NCI-H2107 treated with DMSO at 0.1 percent for 48 hours (cell line): ENCODE data around the gene NDUFB6.
A peak's percentile ranks its signal among the peaks of the same experiment; 100 is the strongest.
"Not testable (repeated sequence)": the region's sequence is repeated elsewhere in the genome, so short reads cannot be mapped to it uniquely, and the experiment has no call there.

Experiments
- DNase-seq: peaks from one replicate; lab custom pipeline; 2025; ENCODE audit not compliant: unreplicated experiment; lab: John Stamatoyannopoulos, UW

The NDUFB6 gene

DNA sequence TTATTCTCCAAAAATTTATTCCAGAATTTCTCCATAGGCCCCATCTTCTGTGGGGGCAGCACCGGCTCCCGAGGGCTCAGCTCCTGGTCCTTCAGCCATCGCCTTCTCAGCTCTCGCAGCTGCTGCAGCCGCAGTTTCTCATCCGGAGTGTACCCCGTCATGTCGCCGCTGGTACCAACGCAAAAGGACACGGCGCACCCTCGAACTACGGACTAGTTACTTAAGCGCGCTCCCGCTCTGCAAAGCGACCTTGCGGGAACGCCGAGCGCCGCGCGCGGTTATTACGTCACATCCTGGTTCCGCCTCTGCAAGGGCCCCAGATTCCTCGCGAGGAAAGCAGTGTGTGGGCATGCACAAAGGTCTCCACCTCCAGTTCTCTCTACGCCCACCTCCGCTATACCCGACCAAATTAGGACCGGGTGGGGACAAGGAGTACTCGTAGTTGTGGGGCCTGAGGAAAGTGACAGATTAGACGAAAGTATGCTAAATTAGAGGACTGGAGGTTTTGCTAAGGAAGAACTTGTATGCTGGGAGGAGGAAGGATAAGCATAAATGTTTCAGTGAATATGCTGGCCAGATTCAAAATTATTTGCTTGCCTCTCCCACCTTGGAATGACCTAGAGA is at the start of gene NDUFB6:
Gene NDUFB6 (minus strand): TSS at position 260 of the 624 bp plus-strand sequence. CDS start 99 bp downstream, at position 161.
- DNase-seq: peak; percentile 77

DNA sequence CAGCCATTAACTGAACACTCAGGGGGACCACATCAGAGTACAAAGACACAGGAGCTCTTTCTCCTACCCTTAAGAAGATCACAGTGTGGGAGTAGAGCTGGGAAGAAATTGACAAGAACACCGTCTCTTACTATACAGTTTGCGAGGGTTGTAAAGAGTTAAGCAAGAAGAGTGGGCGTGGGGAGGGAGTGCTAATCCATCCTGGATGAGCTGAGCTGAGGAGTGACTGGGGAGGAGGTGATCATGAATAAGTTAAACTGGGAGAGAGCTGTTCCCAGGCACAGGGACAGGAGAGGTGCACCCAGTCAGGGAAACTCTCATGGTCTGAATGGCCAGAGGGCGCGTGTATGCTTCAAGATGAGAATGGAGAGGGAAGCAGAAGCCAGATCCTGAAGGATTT is 45.3 kb upstream of the NDUFB6 start:
- no peak for DNase-seq

GRCh38 chr9:32606811-32607210 is 33.9 kb upstream of the NDUFB6 start:
- DNase-seq: no peak

- DNase-seq: no peak
Measured at GRCh38 chr9:32603914-32604852, 31.2 kb upstream of the NDUFB6 start.

DNA sequence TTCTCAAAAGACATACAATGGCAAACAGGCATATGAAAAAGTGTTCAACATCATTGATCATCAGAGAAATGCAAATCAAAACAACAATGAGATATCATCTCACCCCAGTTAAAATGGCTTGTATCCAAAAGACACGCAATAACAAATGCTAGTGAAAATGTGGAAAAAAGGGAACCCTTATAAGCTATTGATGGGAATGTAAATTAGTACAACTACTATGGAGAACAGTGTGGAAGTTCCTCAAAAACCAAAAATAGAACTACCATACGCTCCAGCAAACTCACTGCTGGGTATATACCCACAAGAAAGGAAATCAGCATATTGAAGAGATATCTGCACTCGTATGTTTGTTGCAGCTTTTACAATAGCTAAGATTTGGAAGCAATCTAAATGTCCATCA is 26.1 kb upstream of the NDUFB6 start:
- DNase-seq: not testable (repeated sequence)

- DNase-seq: no peak
Measured at GRCh38 chr9:32596936-32597335, 24.0 kb upstream of the NDUFB6 start.

GRCh38 chr9:32596096-32596865 is 23.3 kb upstream of the NDUFB6 start:
- no peak for DNase-seq

GRCh38 chr9:32590898-32591297 is 17.9 kb upstream of the NDUFB6 start:
- DNase-seq: no peak

- no peak for DNase-seq
Measured at GRCh38 chr9:32590476-32590875, 17.5 kb upstream of the NDUFB6 start.

GRCh38 chr9:32589083-32589723 is 16.2 kb upstream of the NDUFB6 start:
- DNase-seq: peak; percentile 35

DNA sequence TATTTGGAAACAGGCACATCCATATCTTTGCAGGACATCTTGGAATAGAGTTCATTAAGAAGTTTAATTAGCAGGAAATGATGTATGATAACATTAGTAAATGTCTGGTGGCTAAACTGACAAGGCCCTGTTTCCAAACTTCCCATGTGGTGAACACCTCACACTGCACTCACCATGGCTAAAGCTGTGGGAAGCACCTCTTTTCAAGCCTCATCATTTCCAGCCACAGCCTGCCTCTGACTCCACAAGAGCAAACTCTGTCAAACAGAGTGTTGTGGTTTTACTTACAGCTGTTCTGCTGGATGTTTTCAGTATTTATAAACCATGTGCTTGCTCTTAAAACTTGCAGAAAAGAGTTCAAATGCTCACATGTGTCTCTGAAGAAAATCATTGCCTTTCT is 14.9 kb upstream of the NDUFB6 start:
- no peak for DNase-seq

DNA sequence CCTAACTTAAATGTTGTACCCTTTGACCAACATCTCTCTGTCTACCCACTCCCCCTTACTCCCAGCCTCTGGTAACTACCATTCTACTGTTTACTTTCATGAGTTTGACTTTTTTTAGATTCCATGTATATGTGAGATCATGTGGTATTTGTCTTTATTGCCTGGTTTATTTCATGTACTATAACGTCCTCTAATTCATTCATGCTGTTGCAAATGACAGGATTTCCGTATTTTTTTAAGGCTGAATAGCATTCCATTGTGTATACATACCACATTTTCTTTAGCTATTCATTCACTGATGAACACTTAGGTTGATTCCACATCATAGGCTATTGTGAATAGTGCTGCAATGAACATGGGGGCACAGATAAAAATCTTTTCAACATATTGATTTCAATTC is 11.8 kb upstream of the NDUFB6 start:
- DNase-seq: no peak

GRCh38 chr9:32581512-32582143 is 8.7 kb upstream of the NDUFB6 start:
- DNase-seq: peak; percentile 50

DNA sequence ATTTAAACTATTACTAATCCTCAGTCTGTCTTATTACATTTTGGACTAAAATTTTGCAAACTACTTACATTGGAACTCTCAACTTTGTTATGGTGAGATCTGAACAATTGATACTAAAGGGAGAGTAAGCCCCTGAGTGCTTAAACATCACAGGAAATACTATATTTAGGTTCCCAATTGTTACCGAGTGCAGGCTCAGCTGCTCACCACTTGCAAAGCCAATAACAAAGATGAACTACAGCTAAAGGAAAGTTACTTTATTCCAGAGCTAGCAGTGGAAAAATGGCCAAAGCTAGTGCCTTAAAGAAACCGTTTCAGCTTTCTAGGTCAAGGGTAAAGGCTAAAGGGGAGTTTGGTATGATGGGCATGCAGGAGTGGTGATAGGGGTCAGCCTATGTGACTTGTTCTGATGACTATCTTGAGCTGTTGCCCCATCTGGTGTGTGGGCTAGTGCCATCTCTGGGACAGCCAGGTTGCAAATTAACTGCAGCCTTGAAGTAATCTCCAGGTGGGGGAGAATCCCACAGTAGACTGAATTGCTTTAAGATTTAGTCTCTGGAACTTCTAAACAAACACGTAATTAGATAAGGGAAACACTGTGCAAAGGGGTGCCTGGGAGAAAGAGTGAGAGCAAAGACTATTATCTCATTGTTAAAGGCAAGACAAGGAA is 7.8 kb upstream of the NDUFB6 start:
- no peak for DNase-seq

DNA sequence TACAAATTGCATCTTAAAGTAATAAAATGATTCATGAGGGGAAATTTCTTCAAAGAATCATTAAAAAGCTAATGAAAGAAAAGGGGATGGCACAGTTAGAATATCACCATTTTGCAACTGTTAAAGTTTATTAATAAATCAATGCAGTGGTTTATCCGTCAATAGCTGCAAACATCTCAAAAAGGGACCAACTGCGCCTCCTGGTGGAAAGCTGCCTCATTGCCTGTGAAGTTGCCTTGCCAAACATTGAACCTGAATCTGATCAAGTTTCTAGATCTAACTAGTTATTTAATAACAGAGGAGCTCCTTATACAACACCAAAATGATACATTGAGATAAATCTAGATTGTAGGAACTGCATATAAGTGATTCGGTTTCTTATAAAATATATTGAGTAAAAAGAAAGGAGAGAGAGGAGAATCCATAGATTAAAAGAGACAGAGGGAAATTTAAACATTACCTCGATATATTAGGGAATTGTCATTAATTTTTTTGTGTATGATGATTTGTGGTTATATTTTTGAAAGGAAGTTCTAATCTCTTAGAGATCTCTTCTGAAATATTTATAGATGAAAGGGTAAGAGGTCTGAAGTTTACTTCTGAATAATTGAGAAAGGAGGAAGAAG is 6.9 kb upstream of the NDUFB6 start:
- DNase-seq: peak; percentile 7

DNA sequence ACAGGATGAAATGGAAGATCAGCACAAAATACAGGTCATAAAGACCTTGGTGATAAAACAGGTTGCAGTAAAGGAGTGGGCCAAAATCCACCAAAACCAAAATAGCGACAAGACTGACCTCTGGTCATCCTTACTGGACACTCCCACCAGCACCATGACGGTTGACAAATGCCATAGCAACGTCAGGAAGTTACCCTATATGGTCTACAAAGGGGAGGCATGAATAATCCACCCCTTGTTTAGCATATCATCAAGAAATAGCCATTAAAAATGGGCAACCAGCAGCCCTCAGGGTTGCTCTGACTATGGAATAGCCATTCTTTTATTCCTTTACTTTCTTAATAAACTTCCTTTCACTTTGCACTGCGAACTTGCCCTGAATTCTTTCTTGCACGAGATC is 6.0 kb upstream of the NDUFB6 start:
- no peak for DNase-seq

- no peak for DNase-seq
Measured at GRCh38 chr9:32577316-32577715, 4.4 kb upstream of the NDUFB6 start.

GRCh38 chr9:32574858-32575257 is 1.9 kb upstream of the NDUFB6 start:
- DNase-seq: no peak

DNA sequence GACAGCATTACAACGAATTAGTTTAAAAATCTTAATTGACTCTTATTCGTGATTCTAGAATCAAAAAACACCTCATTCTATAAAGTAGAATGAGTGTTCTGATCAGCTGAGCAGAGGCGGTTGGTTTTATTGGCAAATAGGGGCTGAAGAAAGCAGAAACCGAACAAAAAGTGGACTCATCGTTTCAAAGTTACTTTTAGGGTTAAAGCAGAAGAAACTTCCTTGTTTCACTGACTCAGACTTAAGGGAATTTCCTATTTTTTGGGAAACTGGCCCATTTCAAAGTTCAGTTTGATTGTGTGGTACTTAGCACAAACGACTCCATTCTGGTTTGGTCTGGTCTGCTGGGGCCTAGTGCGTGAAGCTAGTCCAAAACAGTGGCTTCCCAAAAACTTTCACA is 862 bp upstream of the NDUFB6 start:
- no peak for DNase-seq
